CD14-positive monocyte (primary cell): ENCODE results near the gene ADAMTS10. TPM values are rescaled to one million over a fixed set of nuclear protein-coding genes. Genes with fewer than 3 reads are reported as not detected.

Source experiments
- DNase-seq, 3 donors: peaks; one replicate each; pipeline ENCODE4 v3.0.0-alpha.2; 2011 to 2022
- H2AFZ ChIP-seq: 2 replicates; pipeline ENCODE4 v1.6.0; 2012; ENCODE audit warnings: mild to moderate bottlenecking, low read depth, low read length, inconsistent platforms; ENCODE audit not compliant: insufficient read depth, poor library complexity, severe bottlenecking
- H3K27ac ChIP-seq, 2 donors: 1 replicate in 1 of 2; 2 replicates in 1 of 2; pipeline ENCODE4 v1.5.1; 2012 to 2013; ENCODE audit warnings: low read length in 2 of 2, control low read depth in 1 of 2, inconsistent platforms in 1 of 2, low read depth in 1 of 2, mild to moderate bottlenecking in 1 of 2
- H3K27me3 ChIP-seq, 2 donors: one replicate each; pipeline versions ENCODE4 v1.6.0 to v1.6.1; 2011 to 2013; ENCODE audit warnings: low read length in 2 of 2; ENCODE audit not compliant: control insufficient read depth in 2 of 2, insufficient read depth in 2 of 2
- H3K36me3 ChIP-seq, 2 donors: replicated peaks in 1 of 2; 1 replicate in 1 of 2; 2 replicates in 1 of 2; pipeline versions ENCODE4 v1.5.1 to v1.6.1; 2012 to 2013; ENCODE audit warnings: low read length in 2 of 2, control low read depth in 1 of 2, inconsistent platforms in 1 of 2, mild to moderate bottlenecking in 1 of 2; ENCODE audit not compliant: insufficient read depth in 2 of 2, control insufficient read depth in 1 of 2
- H3K4me1 ChIP-seq, 2 donors: 1 replicate in 1 of 2; 2 replicates in 1 of 2; pipeline versions ENCODE4 v1.5.1 to v1.6.1; 2012 to 2013; ENCODE audit warnings: low read length in 2 of 2, control low read depth in 1 of 2, inconsistent platforms in 1 of 2, mild to moderate bottlenecking in 1 of 2, moderate library complexity in 1 of 2; ENCODE audit not compliant: insufficient read depth in 2 of 2, control insufficient read depth in 1 of 2
- H3K4me2 ChIP-seq: replicated peaks from 2 replicates; pipeline ENCODE3; 2012; ENCODE audit warnings: low read length, moderate library complexity, mild to moderate bottlenecking; ENCODE audit not compliant: poor library complexity, severe bottlenecking; ENCODE audit errors: extremely low read depth
- H3K4me3 ChIP-seq, 3 experiments: fragments of 200-600 bp in 1 of 3; sonication (generic) in 1 of 3; replicated peaks in 1 of 3; 1 replicate in 2 of 3; 2 replicates in 1 of 3; pipeline ENCODE4 v1.5.1; 2011 to 2013; ENCODE audit warnings: low read length in 3 of 3, mild to moderate bottlenecking in 3 of 3, control low read depth in 2 of 3, low read depth in 2 of 3, inconsistent platforms in 1 of 3, moderate library complexity in 1 of 3
- H3K79me2 ChIP-seq: 2 replicates; pipeline ENCODE4 v1.6.0; 2012; ENCODE audit warnings: mild to moderate bottlenecking, control low read depth, inconsistent platforms, low read length, moderate library complexity; ENCODE audit not compliant: insufficient read depth
- H3K9ac ChIP-seq: 2 replicates; pipeline ENCODE4 v1.6.0; 2017; ENCODE audit warnings: low read length, mild to moderate bottlenecking; ENCODE audit not compliant: insufficient read depth, poor library complexity, severe bottlenecking
- H3K9me3 ChIP-seq, 2 donors: replicated peaks in 1 of 2; 1 replicate in 1 of 2; 2 replicates in 1 of 2; pipeline versions ENCODE4 v1.5.1 to v1.6.1; 2012 to 2013; ENCODE audit warnings: low read length in 2 of 2, control low read depth in 1 of 2; ENCODE audit not compliant: control insufficient read depth in 1 of 2, insufficient read depth in 1 of 2
- H4K20me1 ChIP-seq: 2 replicates; pipeline ENCODE4 v1.6.0; 2012; ENCODE audit warnings: mild to moderate bottlenecking, low read length, control low read depth, moderate library complexity; ENCODE audit not compliant: insufficient read depth
- H3K27ac Mint-ChIP-seq, 7 donors: one replicate each; pipeline ENCODE4 v1.8.0; 2020; ENCODE audit warnings: mild to moderate bottlenecking in 7 of 7, mixed read lengths in 7 of 7, moderate library complexity in 6 of 7, inconsistent platforms in 2 of 7
- H3K27me3 Mint-ChIP-seq, 3 donors: one replicate each; pipeline ENCODE4 v1.8.0; 2021 to 2022; ENCODE audit warnings: low read depth in 3 of 3, mild to moderate bottlenecking in 3 of 3, mixed read lengths in 3 of 3, moderate library complexity in 3 of 3, inconsistent platforms in 1 of 3
- H3K36me3 Mint-ChIP-seq, 2 donors: one replicate each; pipeline ENCODE4 v1.8.0; 2020; ENCODE audit warnings: mixed read lengths in 2 of 2, inconsistent platforms in 1 of 2, mild to moderate bottlenecking in 1 of 2
- H3K4me1 Mint-ChIP-seq: one replicate; pipeline ENCODE4 v1.8.0; 2020; ENCODE audit warnings: mild to moderate bottlenecking, mixed read lengths
- H3K4me3 Mint-ChIP-seq, 2 donors: one replicate each; pipeline ENCODE4 v1.8.0; 2020; ENCODE audit warnings: mild to moderate bottlenecking in 2 of 2, mixed read lengths in 2 of 2, moderate library complexity in 1 of 2
- H3K9me3 Mint-ChIP-seq, 7 donors: one replicate each; pipeline ENCODE4 v1.8.0; 2020 to 2022; ENCODE audit warnings: mixed read lengths in 7 of 7, mild to moderate bottlenecking in 6 of 7, moderate library complexity in 6 of 7, inconsistent platforms in 2 of 7
- WGBS: methylation state at CpG from one replicate; pipeline ENCODE4 v1.1.5; 2013; ENCODE audit warnings: missing lambda C conversion rate; ENCODE audit not compliant: insufficient coverage; 5-methylcytosine and 5-hydroxymethylcytosine counted together
- intact Hi-C, 2 donors: fragments of 100-400 bp; cut with micrococcal nuclease; formaldehyde crosslinking; loops; one replicate each; pipeline versions ENCODE4 v1.15.0 to v1.15.1; 2023
- polyA plus RNA-seq, 3 donors: library from polyadenylated mRNA; depleted of rRNA in 1 of 3; unstranded in 2 of 3; stranded (reverse) in 1 of 3; fragments of 300-500 nt in 2 of 3; fragments of >200 nt in 1 of 3; fragmentation: Illumina TruSeq in 2 of 3; gene quantifications; 1 replicate in 2 of 3; 2 replicates in 1 of 3; pipeline ENCODE4 v1.2.3, GENCODE V29; 2012 to 2021
- TF ChIP-seq, protein P1 (sequence below): fragments of 200-600 bp; IDR thresholded peaks from one replicate; pipeline ENCODE4 v1.8.0; 2022; ENCODE audit warnings: antibody characterized with exemption, mild to moderate bottlenecking

Gene ADAMTS10
- polyA plus RNA-seq, 3 donors, result 2.3 TPM; not detected in 2

DNA sequence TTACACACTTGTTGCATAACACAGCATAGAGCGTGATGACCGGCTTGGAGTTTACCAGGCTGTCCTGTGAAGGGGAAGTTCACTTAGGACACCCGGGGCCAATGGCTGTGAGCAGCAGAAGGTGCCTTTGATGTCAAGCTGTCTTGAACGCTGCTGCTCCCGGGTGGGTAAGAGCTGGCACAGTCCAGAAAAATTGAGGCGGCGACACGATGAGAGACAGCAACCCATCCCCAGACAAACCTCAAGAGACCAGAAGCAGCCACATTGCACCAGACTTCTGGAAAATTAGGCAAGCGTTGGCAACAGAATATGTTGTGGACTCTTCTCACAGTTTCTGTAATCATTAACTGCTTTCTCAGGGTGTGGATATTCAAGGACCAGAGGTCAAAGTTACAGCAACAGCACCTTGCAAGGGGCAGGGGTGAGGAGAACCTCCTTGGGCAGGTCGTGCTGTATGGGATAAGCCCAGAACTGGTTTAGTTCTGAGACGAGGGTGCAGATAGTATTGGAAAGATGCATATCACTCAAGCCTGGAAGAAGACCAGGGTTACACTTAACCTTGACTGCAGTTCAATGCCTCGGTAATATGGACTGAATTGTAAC is 30.0 kb upstream of the ADAMTS10 start:
- Mint-ChIP-seq H3K36me3 (peaks cover 0 to 7% of the 10 kb centered on the region in 2 donors), H3K27ac (peak overlapping the region; percentile 97 to 99 (median 98)), H3K9me3 (peaks cover 4 to 15% (median 12%) of the 10 kb centered on the region in 7 donors), H3K27me3 (peaks cover 0 to 9% (median 2%) of the 10 kb centered on the region in 3 donors), H3K4me1 (peaks cover 79% of the 10 kb centered on the region), H3K4me3 (peak overlapping the region in 1 of 2 donors; percentile 83)
- H3K9ac ChIP-seq, result peak overlapping the region; percentile 53
- no peaks in the 10 kb centered on the region for H3K79me2 ChIP-seq
- no peaks in the 10 kb centered on the region for H4K20me1 ChIP-seq
- TF ChIP-seq, protein P1, sequence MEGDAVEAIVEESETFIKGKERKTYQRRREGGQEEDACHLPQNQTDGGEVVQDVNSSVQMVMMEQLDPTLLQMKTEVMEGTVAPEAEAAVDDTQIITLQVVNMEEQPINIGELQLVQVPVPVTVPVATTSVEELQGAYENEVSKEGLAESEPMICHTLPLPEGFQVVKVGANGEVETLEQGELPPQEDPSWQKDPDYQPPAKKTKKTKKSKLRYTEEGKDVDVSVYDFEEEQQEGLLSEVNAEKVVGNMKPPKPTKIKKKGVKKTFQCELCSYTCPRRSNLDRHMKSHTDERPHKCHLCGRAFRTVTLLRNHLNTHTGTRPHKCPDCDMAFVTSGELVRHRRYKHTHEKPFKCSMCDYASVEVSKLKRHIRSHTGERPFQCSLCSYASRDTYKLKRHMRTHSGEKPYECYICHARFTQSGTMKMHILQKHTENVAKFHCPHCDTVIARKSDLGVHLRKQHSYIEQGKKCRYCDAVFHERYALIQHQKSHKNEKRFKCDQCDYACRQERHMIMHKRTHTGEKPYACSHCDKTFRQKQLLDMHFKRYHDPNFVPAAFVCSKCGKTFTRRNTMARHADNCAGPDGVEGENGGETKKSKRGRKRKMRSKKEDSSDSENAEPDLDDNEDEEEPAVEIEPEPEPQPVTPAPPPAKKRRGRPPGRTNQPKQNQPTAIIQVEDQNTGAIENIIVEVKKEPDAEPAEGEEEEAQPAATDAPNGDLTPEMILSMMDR, result no peak
- DNase-seq, result peak; percentile 95 to 99 (median 98)
- H2AFZ ChIP-seq, result peak overlapping the region; percentile 18
- intact Hi-C loops, result loop anchor here in 1 of 2 donors (10.0 kb wide), 1 partner anchor 66 kb away; the partner anchor contains the start of gene MYO1F
- H3K4me3 ChIP-seq, result peak overlapping the region in 1 of 3 experiments; percentile 33
- H3K27me3 ChIP-seq, result no peaks in the 10 kb centered on the region
- peaks cover 5 to 6% of the 10 kb centered on the region in 2 donors for H3K9me3 ChIP-seq
- H3K4me2 ChIP-seq, result peak overlapping the region; percentile 66
- 9% methylated on average over 8 of the region's 12 CpGs for WGBS
- peaks cover 70 to 86% of the 10 kb centered on the region in 2 donors for H3K4me1 ChIP-seq
- peak overlapping the region; percentile 90 to 92 for H3K27ac ChIP-seq
- no peaks in the 10 kb centered on the region for H3K36me3 ChIP-seq

DNA sequence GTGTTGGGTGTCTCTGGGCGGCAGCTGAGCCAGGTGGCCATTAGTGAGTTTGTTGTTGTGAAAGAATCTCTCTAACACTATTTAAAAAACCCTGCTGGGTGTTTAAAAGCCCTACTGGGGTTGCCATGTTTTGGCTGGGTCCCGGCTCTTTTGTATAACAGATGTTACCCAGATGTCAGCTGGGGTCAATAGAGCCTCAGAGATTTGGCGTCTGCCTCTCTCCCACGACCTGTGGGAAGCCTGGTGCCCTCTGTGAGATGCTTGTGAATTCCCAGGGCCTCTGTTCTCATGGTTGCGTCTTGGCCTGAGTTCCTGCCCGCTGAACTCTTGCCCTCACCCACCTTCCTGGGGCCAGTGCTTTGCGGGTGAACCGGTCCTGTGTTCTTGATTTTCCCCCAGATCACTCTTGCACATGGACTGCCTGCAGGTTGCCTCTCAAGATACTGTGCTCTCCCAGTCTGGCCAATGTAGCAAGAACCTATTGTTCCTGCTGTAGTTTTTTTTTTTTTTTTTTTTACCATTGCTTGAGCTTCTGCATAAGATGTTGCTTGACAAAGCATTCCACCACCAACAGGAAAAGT is 29.4 kb upstream of the ADAMTS10 start:
- no peaks in the 10 kb centered on the region for H3K79me2 ChIP-seq
- H3K9ac ChIP-seq, result peak overlapping the region; percentile 47
- peaks cover 0 to 9% (median 2%) of the 10 kb centered on the region in 3 donors for H3K27me3 Mint-ChIP-seq
- H3K9me3 Mint-ChIP-seq, result peaks cover 4 to 15% (median 12%) of the 10 kb centered on the region in 7 donors
- peak overlapping the region; percentile 66 for H3K4me2 ChIP-seq
- peak overlapping the region; percentile 97 to 99 (median 98) for H3K27ac Mint-ChIP-seq
- DNase-seq, result no peak
- intact Hi-C loops, result loop anchor here in 1 of 2 donors (10.0 kb wide), 1 partner anchor 65 kb away; the partner anchor contains the start of gene MYO1F
- H3K27me3 ChIP-seq, result no peaks in the 10 kb centered on the region
- WGBS, result 53% methylated on average over 7 of the region's 8 CpGs
- H3K36me3 ChIP-seq, result no peaks in the 10 kb centered on the region
- peaks cover 64 to 80% of the 10 kb centered on the region in 2 donors for H3K4me1 ChIP-seq
- H3K4me3 ChIP-seq, result peak overlapping the region in 1 of 3 experiments; percentile 70
- H3K27ac ChIP-seq, result peak overlapping the region; percentile 90 to 92
- TF ChIP-seq, protein P1, result no peak
- peaks cover 0 to 7% of the 10 kb centered on the region in 2 donors for H3K36me3 Mint-ChIP-seq
- peaks cover 73% of the 10 kb centered on the region for H3K4me1 Mint-ChIP-seq
- no peak overlapping the region for H2AFZ ChIP-seq
- H3K9me3 ChIP-seq, result peaks cover 5 to 6% of the 10 kb centered on the region in 2 donors
- H3K4me3 Mint-ChIP-seq, result peak overlapping the region; percentile 45 to 76
- no peaks in the 10 kb centered on the region for H4K20me1 ChIP-seq
